ENCODE results near the gene SF3B1. TPM values are rescaled to one million over a fixed set of nuclear protein-coding genes. Genes with fewer than 3 reads are reported as not detected.
"Not testable (repeated sequence)": the region's sequence is repeated elsewhere in the genome, so short reads cannot be mapped to it uniquely, and the experiment has no call there.

The SF3B1 gene
- total and polyA plus RNA-seq, 2 donors (not counting 1 experiment from before 2014, with no cell fraction given): 524 to 722 TPM

GRCh38 chr2:197433780-197434438, 919 bp downstream of the SF3B1 start:
- Histone ChIP-seq H3K4me1 (ENCODE audit: control insufficient read depth in 2 of 2, insufficient read depth in 2 of 2, low read length in 2 of 2) (peaks cover 41 to 45% of the 10 kb centered on the region in 2 donors), H3K27ac (ENCODE audit: low read length in 2 of 2) (peak overlapping the region; percentile 95 to 98), H3K4me2 (replicated peaks; ENCODE audit: low read depth, low read length, poor library complexity, severe bottlenecking) (peak overlapping the region; percentile 82), H3K4me3 (ENCODE audit: control extremely low read depth in 1 of 5, extremely low read depth in 1 of 5, insufficient read depth in 1 of 5, low read depth in 2 of 5, low read length in 4 of 5) (peak overlapping the region; percentile 95 to 100 (median 99)), H3K79me2 (ENCODE audit: control insufficient read depth, insufficient read depth, low read length) (peaks cover 67% of the 10 kb centered on the region), H4K20me1 (ENCODE audit: control insufficient read depth, insufficient read depth, low read length, poor library complexity, severe bottlenecking) (peaks cover 28% of the 10 kb centered on the region), H3K9ac (ENCODE audit: low read length) (peak overlapping the region; percentile 99), H3K9me3 (ENCODE audit: control extremely low read depth in 1 of 3, control insufficient read depth in 2 of 3, insufficient read depth in 1 of 3, low read length in 2 of 3) (no peaks in the 10 kb centered on the region), H3K36me3 (replicated peaks in 1 of 2; ENCODE audit: control extremely low read depth in 1 of 2, control insufficient read depth in 1 of 2, extremely low read depth in 1 of 2, insufficient read depth in 2 of 2, low read length in 1 of 2) (peaks cover 0 to 7% of the 10 kb centered on the region in 2 experiments), H2AFZ (ENCODE audit: insufficient read depth, low read depth, low read length, poor library complexity, severe bottlenecking) (peak overlapping the region; percentile 85), H3K27me3 (replicated peaks in 1 of 4; ENCODE audit: control extremely low read depth in 1 of 4, control insufficient read depth in 3 of 4, insufficient read depth in 4 of 4, low read length in 3 of 4) (no peaks in the 10 kb centered on the region)
- 0% methylated on average over 8 of the region's 11 CpGs for WGBS (ENCODE audit: insufficient coverage)
- TF ChIP-seq, protein P1, sequence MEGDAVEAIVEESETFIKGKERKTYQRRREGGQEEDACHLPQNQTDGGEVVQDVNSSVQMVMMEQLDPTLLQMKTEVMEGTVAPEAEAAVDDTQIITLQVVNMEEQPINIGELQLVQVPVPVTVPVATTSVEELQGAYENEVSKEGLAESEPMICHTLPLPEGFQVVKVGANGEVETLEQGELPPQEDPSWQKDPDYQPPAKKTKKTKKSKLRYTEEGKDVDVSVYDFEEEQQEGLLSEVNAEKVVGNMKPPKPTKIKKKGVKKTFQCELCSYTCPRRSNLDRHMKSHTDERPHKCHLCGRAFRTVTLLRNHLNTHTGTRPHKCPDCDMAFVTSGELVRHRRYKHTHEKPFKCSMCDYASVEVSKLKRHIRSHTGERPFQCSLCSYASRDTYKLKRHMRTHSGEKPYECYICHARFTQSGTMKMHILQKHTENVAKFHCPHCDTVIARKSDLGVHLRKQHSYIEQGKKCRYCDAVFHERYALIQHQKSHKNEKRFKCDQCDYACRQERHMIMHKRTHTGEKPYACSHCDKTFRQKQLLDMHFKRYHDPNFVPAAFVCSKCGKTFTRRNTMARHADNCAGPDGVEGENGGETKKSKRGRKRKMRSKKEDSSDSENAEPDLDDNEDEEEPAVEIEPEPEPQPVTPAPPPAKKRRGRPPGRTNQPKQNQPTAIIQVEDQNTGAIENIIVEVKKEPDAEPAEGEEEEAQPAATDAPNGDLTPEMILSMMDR (IDR thresholded peaks at IDR 0.05): no peak
- no peak for TF ChIP-seq EZH2 (IDR thresholded peaks at IDR 0.05; ENCODE audit: borderline replicate concordance, insufficient read depth, low read depth, low read length, poor library complexity, severe bottlenecking)
- CTCF ChIA-PET: interaction anchor here (0.6 kb wide), 1 partner anchor 16 kb away, joined by 3 read pairs; no protein-coding TSS in a partner anchor
- H3K27me3 Mint-ChIP-seq: no peaks in the 10 kb centered on the region
- ATAC-seq (ENCODE audit: low read depth) (no peak), DNase-seq (no peak)
- no peaks in the 10 kb centered on the region for H3K9me3 Mint-ChIP-seq (ENCODE audit: insufficient read depth)
- POLR2A ChIA-PET: interaction anchor here (0.9 to 2.0 kb wide), 6 partner anchors 17 to 67 kb away, joined by 3 to 27 read pairs (median 4); partner anchors contain the start of genes COQ10B and HSPD1
- intact Hi-C loops (cut with micrococcal nuclease): loop anchor here (2.0 to 5.0 kb wide), 4 partner anchors 271 to 797 kb away; partner anchors contain the start of genes CCDC150, MARS2 and PGAP1
- peak overlapping the region; percentile 100 for H3K27ac Mint-ChIP-seq
- H3K4me1 Mint-ChIP-seq: peaks cover 59% of the 10 kb centered on the region
- H3K4me3 Mint-ChIP-seq: peak overlapping the region; percentile 99

GRCh38 chr2:197432527-197432926, 2.3 kb downstream of the SF3B1 start:
- Mint-ChIP-seq H3K4me3 (peak overlapping the region; percentile 99), H3K27ac (peak overlapping the region; percentile 26), H3K4me1 (peaks cover 68% of the 10 kb centered on the region)
- H4K20me1 ChIP-seq (ENCODE audit: control insufficient read depth, insufficient read depth, low read length, poor library complexity, severe bottlenecking): peaks cover 41% of the 10 kb centered on the region
- ATAC-seq (ENCODE audit: low read depth); H3K9ac ChIP-seq (ENCODE audit: low read length); DNase-seq; H3K27me3 Mint-ChIP-seq; CTCF ChIA-PET; H2AFZ ChIP-seq (ENCODE audit: insufficient read depth, low read depth, low read length, poor library complexity, severe bottlenecking); H3K27me3 ChIP-seq (replicated peaks in 1 of 4; ENCODE audit: control extremely low read depth in 1 of 4, control insufficient read depth in 3 of 4, insufficient read depth in 4 of 4, low read length in 3 of 4); H3K9me3 Mint-ChIP-seq (ENCODE audit: insufficient read depth); H3K9me3 ChIP-seq (ENCODE audit: control extremely low read depth in 1 of 3, control insufficient read depth in 2 of 3, insufficient read depth in 1 of 3, low read length in 2 of 3): not testable (repeated sequence)
- intact Hi-C loops (cut with micrococcal nuclease): loop anchor here (5.0 kb wide), 3 partner anchors 345 to 795 kb away; partner anchors contain the start of genes CCDC150 and PGAP1
- H3K79me2 ChIP-seq (ENCODE audit: control insufficient read depth, insufficient read depth, low read length): peaks cover 81% of the 10 kb centered on the region
- H3K4me2 ChIP-seq (replicated peaks; ENCODE audit: low read depth, low read length, poor library complexity, severe bottlenecking): peak overlapping the region; percentile 82
- peak overlapping the region in 1 of 2 donors; percentile 65 for H3K27ac ChIP-seq (ENCODE audit: low read length in 2 of 2)
- peaks cover 0 to 14% of the 10 kb centered on the region in 2 experiments for H3K36me3 ChIP-seq (replicated peaks in 1 of 2; ENCODE audit: control extremely low read depth in 1 of 2, control insufficient read depth in 1 of 2, extremely low read depth in 1 of 2, insufficient read depth in 2 of 2, low read length in 1 of 2)
- H3K4me1 ChIP-seq (ENCODE audit: control insufficient read depth in 2 of 2, insufficient read depth in 2 of 2, low read length in 2 of 2): peaks cover 41 to 55% of the 10 kb centered on the region in 2 donors
- POLR2A ChIA-PET: interaction anchor here (1.0 to 1.2 kb wide), 2 partner anchors 19 to 20 kb away, joined by 3 read pairs; partner anchors contain the start of gene COQ10B
- 60% methylated on average over 2 of the region's 6 CpGs for WGBS (ENCODE audit: insufficient coverage)
- peak overlapping the region in 1 of 5 experiments; percentile 95 for H3K4me3 ChIP-seq (ENCODE audit: control extremely low read depth in 1 of 5, extremely low read depth in 1 of 5, insufficient read depth in 1 of 5, low read depth in 2 of 5, low read length in 4 of 5)
